HG02763 (cell line): ENCODE data around the gene FAM222B.
"Not testable (repeated sequence)": the region's sequence is repeated elsewhere in the genome, so short reads cannot be mapped to it uniquely, and the experiment has no call there.

Experiments used
- ATAC-seq: cut with Tn5 transposase; IDR thresholded peaks from one replicate; pipeline ENCODE4 v1.9.1; 2021; ENCODE audit warnings: mild to moderate bottlenecking, moderate library complexity; ENCODE audit not compliant: unreplicated experiment

Gene FAM222B

DNA sequence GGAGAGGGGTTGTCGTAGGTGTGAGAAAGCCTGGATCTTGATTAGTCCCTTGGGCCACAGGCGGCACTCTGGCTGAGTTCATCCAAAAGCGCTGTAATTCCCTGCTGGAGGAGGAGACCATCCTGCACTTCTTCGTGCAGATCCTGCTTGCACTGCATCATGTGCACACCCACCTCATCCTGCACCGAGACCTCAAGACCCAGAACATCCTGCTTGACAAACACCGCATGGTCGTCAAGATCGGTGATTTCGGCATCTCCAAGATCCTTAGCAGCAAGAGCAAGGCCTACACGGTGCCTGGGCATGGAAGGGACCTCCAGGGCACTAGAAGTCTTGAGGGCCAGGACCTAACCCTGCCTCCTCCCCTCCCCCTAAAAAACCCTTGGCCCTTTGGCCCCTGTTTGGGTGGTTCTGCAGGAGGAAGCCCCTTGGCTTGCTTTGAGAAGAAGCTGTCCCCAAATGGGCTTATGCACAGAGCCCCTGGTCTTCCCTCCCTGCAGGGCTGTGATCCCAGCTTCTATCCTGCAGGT, 107.8 kb downstream of the FAM222B start:
- ATAC-seq, result no peak

DNA sequence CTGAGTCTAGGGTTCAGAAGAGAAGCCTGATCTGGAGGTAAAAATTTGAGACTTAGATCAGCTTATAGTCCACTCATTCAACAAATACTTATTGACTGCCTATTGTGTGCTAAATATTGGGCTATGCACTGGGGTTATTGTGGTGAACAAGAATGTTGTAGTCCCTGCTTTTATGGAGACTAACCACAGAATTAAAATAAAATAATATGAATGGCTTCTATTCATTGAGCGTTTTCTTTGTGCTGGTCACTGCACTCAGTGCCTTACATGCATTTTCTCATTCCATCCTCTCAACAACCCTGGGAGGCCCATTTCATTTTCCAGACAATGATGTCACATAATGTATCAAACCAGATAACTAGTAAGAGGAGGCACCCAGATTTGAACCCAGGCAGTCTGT, 109.2 kb downstream of the FAM222B start:
- no peak for ATAC-seq

DNA sequence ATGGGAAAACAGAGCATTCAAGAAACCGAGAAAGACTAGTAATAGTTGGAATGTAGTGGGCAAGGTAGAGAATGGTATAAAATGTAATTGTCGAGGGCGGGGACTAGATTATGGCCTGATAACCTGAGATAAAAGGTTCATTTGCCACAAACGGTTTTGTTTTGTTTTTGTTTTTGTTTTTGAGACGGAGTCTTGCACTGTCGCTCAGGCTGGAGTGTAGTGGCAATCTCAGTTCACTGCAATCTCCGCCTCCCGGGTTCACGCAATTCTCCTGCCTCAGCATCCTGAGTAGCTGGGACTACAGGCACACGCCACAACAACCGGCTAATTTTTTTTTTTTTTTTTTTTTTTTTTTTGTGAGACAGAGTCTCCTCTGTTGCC, 112.7 kb downstream of the FAM222B start:
- ATAC-seq, result no peak

DNA sequence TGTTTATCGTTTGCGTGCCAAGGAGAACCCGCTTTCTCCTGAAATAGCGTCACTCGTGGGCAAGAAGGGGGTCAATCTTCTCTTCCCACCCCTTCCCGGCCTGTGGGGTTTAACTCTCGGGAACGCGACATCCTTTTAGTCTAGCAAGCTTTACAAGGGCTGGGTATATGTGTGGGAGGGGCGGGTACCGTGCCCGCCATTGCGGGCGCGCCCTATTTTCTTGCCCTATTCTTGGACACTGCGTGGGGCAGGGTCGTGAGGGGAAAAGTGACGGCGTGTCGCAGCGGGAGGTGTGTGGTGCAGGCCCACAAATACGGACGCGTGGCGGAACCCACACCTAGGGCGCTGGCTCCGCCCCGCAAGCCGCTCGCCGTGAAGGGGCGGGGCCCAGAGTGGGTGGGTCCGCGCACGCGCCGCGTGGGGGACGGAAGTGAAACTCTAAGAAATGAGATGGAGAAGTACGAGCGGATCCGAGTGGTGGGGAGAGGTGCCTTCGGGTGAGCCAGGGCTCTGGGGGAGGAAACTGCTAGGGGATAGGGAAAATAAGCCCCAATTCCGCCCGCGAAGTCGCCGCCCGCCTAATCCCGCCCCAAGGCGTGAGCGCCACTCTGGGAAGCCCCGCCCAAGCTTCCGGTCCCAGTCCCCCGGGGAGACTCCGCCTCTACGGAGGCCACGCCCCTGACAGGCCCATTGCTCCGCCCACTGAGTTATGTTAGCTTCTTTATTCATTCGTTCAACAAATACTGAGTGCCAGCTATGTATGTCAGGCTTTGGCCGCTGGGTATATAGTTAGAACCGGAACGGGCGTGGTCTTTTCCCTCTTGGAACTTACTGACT, 114.0 kb downstream of the FAM222B start, which contains the start of gene NEK8:
Gene NEK8, plus strand, starts transcription at position 425 of the 837 bp plus-strand sequence. Its CDS starts 26 bp downstream, at position 451.
- ATAC-seq, result peak; percentile 39

DNA sequence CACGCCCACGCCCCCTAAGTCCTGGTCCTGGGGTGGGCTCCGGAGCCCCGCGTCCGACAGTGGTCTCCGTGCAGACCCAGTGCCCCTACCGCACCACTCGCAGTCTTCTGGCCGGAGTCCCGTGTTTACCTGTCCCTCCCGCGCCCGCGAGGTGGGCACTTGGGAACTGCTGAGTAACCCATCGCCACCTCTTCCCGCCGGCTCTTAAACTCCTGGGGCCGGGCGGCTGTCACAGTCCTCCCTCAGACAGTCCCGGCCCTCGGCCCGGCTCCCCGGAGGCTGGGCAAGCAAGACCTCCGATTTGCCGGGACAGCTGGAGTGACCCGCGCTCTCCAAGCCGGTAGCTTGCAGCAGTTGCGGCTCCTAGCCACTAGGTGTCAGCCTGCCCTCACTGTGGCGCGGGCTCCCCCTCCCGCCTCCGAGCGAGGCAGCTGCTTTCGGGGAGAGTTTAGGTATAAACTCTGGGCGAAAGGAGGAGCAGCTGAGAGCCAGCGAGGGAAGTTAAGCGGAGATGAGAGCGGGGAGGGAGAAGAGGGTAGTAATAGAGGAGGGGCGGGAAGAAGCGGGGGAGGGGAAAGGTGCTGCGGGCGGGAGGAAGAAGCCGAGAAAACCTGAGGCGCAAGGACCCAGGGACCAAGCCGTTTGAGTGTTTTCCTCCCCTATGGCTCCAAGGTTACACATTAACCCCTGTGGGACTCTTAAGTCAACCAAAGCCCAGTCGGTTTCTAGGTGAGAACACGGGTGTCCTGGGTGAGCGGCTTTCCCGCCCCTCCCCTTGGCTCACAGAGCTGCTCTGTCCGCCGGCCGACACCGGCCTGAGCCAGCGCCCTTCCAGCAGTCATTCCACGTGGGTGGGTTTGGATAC, 115.7 kb downstream of the FAM222B start:
- peak; percentile 36 for ATAC-seq

DNA sequence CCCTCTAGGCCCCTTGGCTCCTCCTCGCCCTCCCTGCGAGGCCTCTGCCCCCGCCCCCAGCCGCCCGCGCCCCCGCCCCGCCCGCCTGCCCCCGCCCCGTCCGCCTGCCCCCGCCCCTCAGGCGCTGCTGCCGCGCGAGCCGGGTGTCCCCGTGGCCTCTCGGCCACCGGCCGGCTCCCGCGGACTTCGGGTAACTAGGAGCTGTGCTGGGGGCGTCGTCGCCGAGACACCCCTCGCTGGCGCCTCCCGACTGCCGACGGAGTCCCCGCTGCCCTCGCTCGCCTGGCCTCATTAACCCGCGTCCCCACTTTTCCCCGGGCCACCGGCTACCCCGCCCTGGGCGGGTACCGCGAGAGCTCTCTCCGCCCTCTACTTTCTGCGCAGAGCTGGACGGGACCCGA, 116.4 kb downstream of the FAM222B start, which contains the start of gene TLCD1:
Gene TLCD1, minus strand, starts transcription at position 8 of the 401 bp plus-strand sequence. CDS start 136 bp downstream, outside the sequence.
- no peak for ATAC-seq

DNA sequence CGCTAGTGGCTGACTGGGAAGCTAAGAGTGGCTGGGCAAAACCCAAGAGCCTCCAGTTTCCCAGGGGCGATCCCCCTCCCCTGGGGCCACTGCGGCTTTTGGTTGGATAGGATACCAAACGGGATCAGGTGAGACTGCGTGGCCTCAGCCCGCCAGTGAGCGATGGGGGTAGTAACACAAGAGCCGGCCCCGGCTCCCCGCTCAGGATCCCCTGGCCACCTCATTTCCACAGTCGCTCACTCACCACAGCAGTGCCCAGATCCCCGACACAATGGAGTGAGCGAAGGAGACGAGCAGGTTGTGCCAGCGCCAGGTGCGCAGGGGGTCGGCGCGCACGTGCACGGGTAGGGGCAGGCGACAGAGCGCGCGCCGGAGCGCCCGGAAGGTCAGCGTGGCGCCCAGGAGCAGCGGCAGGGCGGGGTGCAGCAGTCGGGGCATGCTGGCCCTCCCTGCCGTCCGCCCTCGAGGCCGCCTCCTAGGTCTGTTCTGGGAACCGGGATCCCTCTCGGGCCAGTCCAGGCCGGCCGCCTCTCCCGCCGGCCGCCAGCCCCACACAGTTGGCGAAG, 116.8 kb downstream of the FAM222B start:
- no peak for ATAC-seq

DNA sequence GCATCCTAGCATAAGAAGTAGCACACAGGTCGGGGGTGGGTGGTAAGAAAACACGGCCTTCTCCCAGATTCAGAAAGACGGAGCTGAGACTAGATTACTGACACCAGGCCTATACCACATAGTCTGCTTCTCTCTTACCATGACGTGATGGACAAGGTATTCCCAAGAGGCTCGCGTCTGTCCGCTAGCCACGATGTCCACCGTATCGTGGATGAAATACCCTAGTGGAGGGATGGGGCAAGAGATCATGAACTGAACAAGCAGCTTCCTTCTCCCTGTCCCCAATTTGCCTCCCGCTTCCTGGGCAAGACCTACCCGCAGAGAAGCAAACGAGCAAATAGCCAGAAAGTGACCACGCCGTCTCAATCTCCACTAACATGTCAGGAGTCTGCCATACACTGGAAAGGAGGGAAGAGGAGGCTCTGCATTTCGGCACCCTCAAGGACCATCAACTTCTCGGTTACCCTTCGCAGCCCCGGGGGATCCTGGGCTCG, 117.4 kb downstream of the FAM222B start:
- ATAC-seq, result no peak

DNA sequence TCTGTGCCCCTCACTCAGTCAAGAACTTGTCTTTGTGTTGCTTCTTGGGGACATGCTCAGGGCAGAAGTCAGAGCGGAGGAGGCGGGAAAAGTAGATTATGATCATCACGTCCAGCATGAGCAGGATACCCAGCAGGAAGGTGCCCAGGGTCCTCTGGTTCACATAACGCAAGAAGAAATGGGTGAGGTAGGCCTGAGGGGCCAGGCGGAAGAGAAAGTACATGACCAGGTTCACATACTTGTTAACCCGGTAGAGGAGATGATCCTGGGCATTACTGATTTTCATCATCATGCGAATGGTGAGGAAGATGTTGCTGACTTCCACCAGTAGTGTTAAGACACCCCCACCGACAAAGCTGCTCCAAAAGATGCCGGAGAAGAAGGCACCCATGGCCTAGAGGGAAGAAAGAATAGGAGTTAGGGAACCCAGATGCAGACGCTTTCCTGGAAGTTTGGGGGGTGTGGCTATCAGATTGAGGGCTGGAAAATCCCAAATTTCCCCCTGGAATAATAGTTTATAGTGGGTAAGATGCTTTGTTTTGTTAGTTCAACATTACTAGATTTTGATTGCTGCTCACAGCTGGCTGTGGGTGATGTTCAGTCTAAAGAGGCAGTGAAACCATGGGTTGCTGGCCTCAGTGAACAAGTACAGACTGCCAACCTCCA, 118.0 kb downstream of the FAM222B start:
- ATAC-seq, result no peak

DNA sequence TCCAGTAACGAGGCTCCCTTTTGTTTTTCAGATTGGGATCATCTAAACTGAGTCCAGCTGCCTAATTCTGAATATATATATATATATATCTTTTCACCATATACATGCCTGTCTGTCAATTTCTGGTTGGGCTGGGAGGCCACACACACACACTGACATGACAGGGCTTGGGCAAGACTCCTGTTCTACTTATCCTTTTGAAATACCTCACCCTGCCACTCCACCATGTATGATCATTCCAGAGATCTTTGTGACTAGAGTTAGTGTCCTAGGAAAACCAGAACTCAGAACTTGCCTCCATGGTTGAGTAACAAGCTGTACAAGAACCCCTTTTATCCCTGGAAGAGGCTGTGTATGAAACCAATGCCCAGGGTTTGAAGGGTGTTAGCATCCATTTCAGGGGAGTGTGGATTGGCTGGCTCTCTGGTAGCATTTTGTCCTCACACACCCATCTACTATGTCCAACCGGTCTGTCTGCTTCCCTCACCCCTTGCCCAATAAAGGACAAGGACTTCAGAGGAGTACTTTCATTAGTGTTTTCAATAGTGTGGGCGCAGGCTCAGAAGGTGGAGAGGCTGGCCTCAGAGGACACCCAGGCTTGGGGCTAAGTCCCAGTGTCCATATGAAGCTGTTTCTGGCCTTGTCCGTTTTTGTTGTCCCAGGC, 118.6 kb downstream of the FAM222B start:
- not testable (repeated sequence) for ATAC-seq

DNA sequence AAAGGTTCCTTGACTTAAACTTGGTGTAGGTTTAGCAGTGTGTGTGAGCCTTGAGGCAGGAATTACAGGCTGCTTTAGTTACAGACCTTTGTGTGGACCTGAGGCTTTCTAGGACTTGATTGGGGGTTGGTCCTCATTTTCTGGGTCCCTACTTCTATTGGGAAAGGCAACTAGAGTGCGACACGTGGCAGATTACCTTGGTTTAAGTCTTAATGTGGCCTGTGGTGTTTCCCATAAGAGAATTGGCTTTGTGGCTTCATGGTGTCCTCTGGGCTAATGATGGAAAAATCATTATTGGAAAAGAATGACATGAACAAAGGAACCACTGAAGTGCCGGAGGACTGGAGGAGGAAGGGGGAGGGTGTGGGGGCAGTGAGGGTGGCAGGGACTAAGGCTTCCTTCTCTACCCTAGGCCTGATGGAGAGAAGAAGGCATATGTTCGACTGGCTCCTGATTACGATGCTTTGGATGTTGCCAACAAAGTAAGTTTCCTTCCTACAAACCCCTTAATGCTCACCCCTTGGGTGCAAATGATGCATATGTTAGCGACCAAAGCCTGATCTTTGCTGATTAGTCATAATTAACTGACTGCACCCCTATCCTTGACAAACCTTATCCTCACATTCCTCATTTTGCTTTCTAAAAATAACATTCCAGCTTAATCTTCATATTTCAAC, 119.3 kb downstream of the FAM222B start:
- no peak for ATAC-seq

DNA sequence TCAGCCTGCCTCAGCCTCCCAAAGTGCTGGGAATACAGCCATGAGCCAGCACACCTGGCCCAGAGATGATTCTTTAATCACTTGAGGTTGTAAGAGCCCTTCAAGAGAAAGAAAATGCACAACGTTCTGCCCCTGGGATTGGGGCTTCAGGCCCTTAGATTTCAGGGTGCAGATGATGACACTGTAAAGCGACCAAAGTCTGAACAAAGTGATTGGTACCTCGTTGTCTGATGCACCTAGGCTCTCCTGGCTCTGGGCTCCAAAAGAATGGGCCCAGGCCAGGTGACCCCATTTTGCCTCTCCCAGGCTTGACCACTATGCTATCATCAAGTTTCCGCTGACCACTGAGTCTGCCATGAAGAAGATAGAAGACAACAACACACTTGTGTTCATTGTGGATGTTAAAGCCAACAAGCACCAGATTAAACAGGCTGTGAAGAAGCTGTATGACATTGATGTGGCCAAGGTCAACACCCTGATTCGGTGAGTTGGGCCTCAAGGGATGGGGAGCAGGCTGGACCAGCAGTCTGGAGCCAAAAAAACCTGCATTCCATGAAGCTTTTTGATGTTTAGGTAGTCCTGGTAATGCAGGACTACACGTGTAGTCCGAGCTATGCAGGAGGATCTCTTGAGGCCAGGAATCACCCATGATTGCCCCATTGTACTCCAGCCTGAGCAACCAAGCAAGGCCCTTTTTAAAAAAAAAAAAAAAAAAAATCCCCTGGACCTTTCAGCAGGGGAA, 120.0 kb downstream of the FAM222B start:
- ATAC-seq, result no peak

DNA sequence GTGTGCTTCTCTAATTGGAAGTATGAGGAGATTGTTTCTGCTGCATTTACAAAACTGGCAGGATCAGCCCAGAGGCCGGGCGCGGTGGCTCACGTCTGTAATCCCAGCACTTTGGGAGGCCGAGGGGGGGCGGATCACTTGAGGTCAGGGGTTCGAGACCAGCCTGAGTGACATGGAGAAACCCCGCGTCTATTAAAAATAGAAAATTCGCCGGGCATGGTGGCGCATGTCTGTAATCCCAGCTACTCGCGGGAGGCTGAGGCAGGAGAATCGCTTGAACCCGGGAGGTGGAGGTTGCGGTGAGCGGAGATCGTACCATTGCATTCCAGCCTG, 121.6 kb downstream of the FAM222B start:
- not testable (repeated sequence) for ATAC-seq

DNA sequence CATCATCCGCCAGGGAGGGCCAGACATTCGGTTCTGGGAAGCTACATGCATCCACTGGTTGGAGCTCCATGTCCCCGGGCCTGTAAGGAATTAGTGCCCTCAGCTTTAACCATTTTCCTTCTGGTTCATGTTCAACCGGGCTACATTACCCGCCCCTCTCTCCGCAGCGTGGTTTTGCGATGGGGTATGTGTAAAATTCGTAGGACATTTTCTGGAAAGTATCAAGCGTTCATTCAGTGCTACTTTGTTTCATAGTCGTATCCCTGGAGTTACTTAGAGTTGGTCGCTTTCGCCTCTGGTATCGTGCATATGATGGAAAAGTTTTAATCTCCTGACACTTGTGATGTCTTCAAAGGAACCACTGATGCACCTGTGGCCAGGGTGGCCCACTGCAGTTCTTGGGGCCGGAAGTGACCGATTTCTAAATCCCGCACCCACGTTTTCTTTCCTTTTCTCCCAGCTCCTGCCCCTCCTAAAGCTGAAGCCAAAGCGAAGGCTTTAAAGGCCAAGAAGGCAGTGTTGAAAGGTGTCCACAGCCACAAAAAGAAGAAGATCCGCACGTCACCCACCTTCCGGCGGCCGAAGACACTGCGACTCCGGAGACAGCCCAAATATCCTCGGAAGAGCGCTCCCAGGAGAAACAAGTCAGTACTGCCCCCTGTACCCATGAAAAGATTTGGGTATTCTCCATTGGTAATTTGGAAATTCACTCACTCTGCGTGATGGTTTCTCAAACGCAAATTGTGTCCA, 122.2 kb downstream of the FAM222B start:
- ATAC-seq, result no peak

DNA sequence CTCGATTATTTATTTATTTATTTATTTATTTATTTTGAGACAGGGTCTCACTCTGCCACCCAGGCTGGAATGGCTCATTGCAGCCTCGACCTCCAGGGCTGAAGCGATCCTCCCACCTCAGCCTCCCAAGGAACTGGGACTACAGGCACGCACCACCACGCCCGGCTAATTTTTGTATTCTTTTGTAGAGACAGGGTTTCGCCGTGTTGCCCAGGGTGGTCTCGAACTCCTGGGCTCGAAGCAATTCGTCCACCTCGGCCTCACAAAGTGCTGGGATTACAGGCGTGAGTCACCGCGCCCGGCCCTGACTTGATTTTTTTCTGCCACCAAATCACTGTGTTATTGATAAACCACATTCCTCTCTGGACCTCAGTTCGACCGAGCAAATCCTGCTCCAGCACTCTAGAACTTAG, 123.6 kb downstream of the FAM222B start:
- ATAC-seq, result no peak

DNA sequence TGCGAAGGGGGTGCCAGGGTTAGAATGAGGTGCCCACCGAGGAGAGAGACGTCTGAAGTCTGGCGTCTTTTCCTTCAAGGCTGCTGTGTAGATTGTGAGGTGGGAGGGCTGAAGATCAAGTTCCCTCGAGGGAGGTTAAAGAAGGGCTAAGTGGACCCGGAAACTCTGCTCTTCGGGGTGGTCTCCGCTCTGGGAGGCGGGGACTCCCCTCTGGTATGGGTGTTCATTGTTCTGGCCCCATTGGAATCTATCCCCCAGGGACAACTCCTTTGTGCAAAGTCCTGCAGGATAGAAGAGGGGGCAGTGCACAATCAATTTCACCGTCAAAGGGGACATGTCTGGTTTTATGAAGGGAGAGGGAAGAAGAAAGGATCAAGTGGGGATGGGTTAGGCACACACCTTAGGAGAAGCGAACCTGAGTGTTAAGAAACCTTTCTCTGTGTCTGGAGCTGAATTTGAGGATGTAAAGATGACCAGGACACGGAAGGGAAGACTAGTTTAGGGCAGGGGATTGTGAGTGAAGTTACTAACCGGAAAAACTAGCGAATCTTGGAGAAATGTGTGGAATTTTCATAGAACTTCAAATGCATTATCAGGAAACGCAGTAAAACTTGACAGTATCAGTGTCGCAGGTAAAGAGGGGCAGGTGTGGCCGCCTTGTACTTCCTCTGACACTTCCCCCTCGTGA, 124.1 kb downstream of the FAM222B start:
- ATAC-seq, result no peak

DNA sequence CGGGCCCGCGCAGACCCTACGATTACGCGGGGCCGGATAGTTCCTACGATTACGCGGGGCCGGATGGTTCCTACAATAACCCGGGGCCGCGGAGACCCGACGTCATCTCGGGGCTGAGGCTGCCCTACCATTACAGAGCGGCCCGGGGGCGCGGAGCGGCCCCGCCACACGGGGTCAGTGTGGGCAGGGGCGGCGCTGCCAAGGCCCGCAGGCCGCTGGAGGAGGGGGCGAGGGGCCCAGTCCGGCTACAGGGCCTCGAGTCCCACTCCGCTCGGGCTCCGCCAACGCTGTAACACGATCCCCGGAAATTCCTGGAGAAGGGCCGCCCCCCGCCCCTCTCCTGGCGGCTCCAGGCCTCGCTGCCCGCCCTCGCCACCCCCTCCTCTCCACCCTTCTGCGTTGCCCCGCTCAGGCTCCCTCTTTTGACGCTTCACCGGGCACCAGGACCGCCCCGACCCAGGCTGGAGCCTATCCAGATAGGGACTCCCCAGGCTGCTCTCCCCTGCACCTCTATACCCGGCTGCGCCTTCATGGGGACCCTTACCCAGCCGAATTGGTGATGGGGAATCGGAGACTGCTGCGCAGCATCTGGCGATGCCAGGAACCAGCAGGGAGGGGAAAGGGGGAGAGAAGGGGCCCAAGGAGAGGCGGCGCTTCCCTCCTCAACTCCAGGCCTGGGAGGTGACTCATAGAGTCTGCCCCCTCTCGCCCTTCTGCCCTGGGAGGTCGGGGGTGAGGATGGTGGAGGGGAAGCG, 124.8 kb downstream of the FAM222B start, which contains the start of gene RAB34:
Gene RAB34, minus strand, starts transcription at position 291 of the 755 bp plus-strand sequence. CDS start 602 bp downstream, outside the sequence.
- no peak for ATAC-seq
